Activated CD4-positive, CD25-positive, alpha-beta regulatory T cell treated with anti-CD3 and anti-CD28 coated beads, Interleukin-2, amount 50 U/mL, for 16 hours (primary cell): ENCODE results near the gene GLB1L3.
"Not testable (repeated sequence)": the region's sequence is repeated elsewhere in the genome, so short reads cannot be mapped to it uniquely, and the experiment has no call there.

Experiments
- DNase-seq: peaks from one replicate; pipeline ENCODE4 v3.0.0-alpha.2; 2020; ENCODE audit warnings: low read depth, low spot score

Gene GLB1L3

GRCh38 chr11:134276396-134277182 lies 410 bp downstream of the GLB1L3 start:
- DNase-seq, result no peak

- no peak for DNase-seq
These were observed 1.2 kb downstream of the GLB1L3 start for GRCh38 chr11:134277183-134278001.

- no peak for DNase-seq
These were observed 2.2 kb downstream of the GLB1L3 start for GRCh38 chr11:134278356-134278755.

GRCh38 chr11:134281635-134282034 lies 5.5 kb downstream of the GLB1L3 start:
- not testable (repeated sequence) for DNase-seq

- no peak for DNase-seq
These were observed 6.2 kb downstream of the GLB1L3 start for GRCh38 chr11:134282121-134283045.

GRCh38 chr11:134283461-134284230 lies 7.5 kb downstream of the GLB1L3 start:
- no peak for DNase-seq

GRCh38 chr11:134284349-134284748 lies 8.2 kb downstream of the GLB1L3 start:
- not testable (repeated sequence) for DNase-seq

GRCh38 chr11:134287561-134287960 lies 11.4 kb downstream of the GLB1L3 start:
- DNase-seq, result no peak

- DNase-seq, result no peak
These were observed 12.3 kb downstream of the GLB1L3 start for GRCh38 chr11:134288486-134288885.

GRCh38 chr11:134289167-134289566 lies 13.0 kb downstream of the GLB1L3 start:
- no peak for DNase-seq

- no peak for DNase-seq
These were observed 13.6 kb downstream of the GLB1L3 start for GRCh38 chr11:134289789-134290188.

- DNase-seq, result no peak
These were observed 14.5 kb downstream of the GLB1L3 start for GRCh38 chr11:134290646-134291045.

GRCh38 chr11:134291196-134291595 lies 15.0 kb downstream of the GLB1L3 start:
- DNase-seq, result no peak

- DNase-seq, result no peak
These were observed 16.5 kb downstream of the GLB1L3 start for GRCh38 chr11:134292661-134293060.

GRCh38 chr11:134293119-134294113 lies 17.2 kb downstream of the GLB1L3 start:
- no peak for DNase-seq

- no peak for DNase-seq
These were observed 18.5 kb downstream of the GLB1L3 start for GRCh38 chr11:134294664-134295063.

- DNase-seq, result no peak
These were observed 36.0 kb downstream of the GLB1L3 start for GRCh38 chr11:134312223-134312622.

- no peak for DNase-seq
These were observed 36.6 kb downstream of the GLB1L3 start for GRCh38 chr11:134312807-134313206.

GRCh38 chr11:134313379-134313778 lies 37.2 kb downstream of the GLB1L3 start:
- DNase-seq, result no peak
